HEK293T (cell line): ENCODE measurements around the gene PLLP.

Source experiments
- BHLHE40 ChIP-seq: fragments of 450-650 bp; IDR thresholded peaks from 2 replicates; pipeline ENCODE4 v1.6.1; 2016; ENCODE audit warnings: mild to moderate bottlenecking, moderate library complexity, borderline replicate concordance
- ELF4 ChIP-seq: fragments of 450-650 bp; IDR thresholded peaks from 2 replicates; pipeline ENCODE4 v1.6.1; 2017; ENCODE audit warnings: antibody characterized with exemption
- FOXA1 ChIP-seq: fragments of 450-650 bp; IDR thresholded peaks from 2 replicates; pipeline ENCODE4 v1.6.1; 2016; ENCODE audit warnings: mild to moderate bottlenecking
- FOXK2 ChIP-seq: fragments of 450-650 bp; IDR thresholded peaks from 2 replicates; pipeline ENCODE4 v1.6.1; 2016; ENCODE audit warnings: mild to moderate bottlenecking
- FOXM1 ChIP-seq: fragments of 450-650 bp; IDR thresholded peaks from 2 replicates; pipeline ENCODE4 v1.6.1; 2017; ENCODE audit warnings: mild to moderate bottlenecking, borderline replicate concordance
- HDGF ChIP-seq: fragments of 450-650 bp; IDR thresholded peaks from 2 replicates; pipeline ENCODE4 v1.6.1; 2017; ENCODE audit warnings: antibody characterized with exemption, borderline replicate concordance
- LEF1 ChIP-seq: fragments of 450-650 bp; IDR thresholded peaks from 2 replicates; pipeline ENCODE4 v1.6.1; 2017; ENCODE audit warnings: mild to moderate bottlenecking, borderline replicate concordance
- PKNOX1 ChIP-seq: fragments of 450-650 bp; IDR thresholded peaks from 2 replicates; pipeline ENCODE4 v1.6.1; 2016
- SP1 ChIP-seq: fragments of 450-650 bp; IDR thresholded peaks from 2 replicates; pipeline ENCODE4 v1.6.1; 2017
- SUZ12 ChIP-seq: fragments of 450-650 bp; IDR thresholded peaks from 2 replicates; pipeline ENCODE4 v1.6.1; 2016; ENCODE audit warnings: mild to moderate bottlenecking
- ZNF384 ChIP-seq: fragments of 450-650 bp; IDR thresholded peaks from 2 replicates; pipeline ENCODE4 v1.6.1; 2016

- TF ChIP-seq SP1 (no peak), ZNF384 (no peak), FOXA1 (no peak), FOXM1 (no peak), BHLHE40 (no peak), HDGF (no peak), FOXK2 (no peak), ELF4 (no peak), LEF1 (no peak), SUZ12 (no peak), PKNOX1 (no peak)
These were observed 1.8 kb downstream of the PLLP start for GRCh38 chr16:57282510-57283213.
